HepG2 (cell line): ENCODE measurements around the gene PACS1. TPM values are rescaled to one million over a fixed set of nuclear protein-coding genes. Genes with fewer than 3 reads are reported as not detected.

Experiments
- ATAC-seq: fragments of 200-7000 bp; cut with Tn5 transposase; 3 replicates; pipeline ENCODE4 v1.9.1; 2020; ENCODE audit warnings: mild to moderate bottlenecking, moderate library complexity
- BruUV-seq: library from RNA; stranded (reverse); fragments of 400-500 nt; replicated peaks from 2 replicates; lab custom pipeline; 2021; lab: Mats Ljungman, UMichigan
- CTCF ChIA-PET: fragments of 300-600 bp; formaldehyde crosslinking; extraction: SDS; loops from one replicate; lab custom pipeline; 2021; ENCODE audit warnings: low total read pairs, inconsistent platforms, low intra/inter-chr PET ratio; lab: Yijun Ruan, JAX
- POLR2A ChIA-PET: fragments of 350-600 bp; sonication (Branson Sonifier 250); formaldehyde crosslinking; loops from one replicate; lab custom pipeline; 2020; ENCODE audit warnings: antibody characterized with exemption, inconsistent platforms; lab: Yijun Ruan, JAX
- DNase-seq: peaks from one replicate; pipeline ENCODE4 v3.0.0-alpha.2; 2015; ENCODE audit warnings: low spot score
- FAIRE-seq: peaks from 3 replicates; lab custom pipeline; 2011; peaks lifted over from hg19 to GRCh38; lab: Jason Lieb, UNC
- H2AFZ ChIP-seq: one replicate; pipeline ENCODE4 v1.6.1; 2011; ENCODE audit warnings: low read length, inconsistent platforms
- H3K27ac ChIP-seq: fragments of 300-600 bp; 3 replicates; pipeline ENCODE4 v1.8.0; 2011; ENCODE audit warnings: mixed run types, mild to moderate bottlenecking, mixed read lengths, low read length, inconsistent platforms; ENCODE audit not compliant: insufficient read depth; ENCODE audit errors: extremely low read length
- H3K27me3 ChIP-seq, 2 experiments: fragments of 200-600 bp in 1 of 2; 2 replicates in 1 of 2; 3 replicates in 1 of 2; pipeline versions ENCODE4 v1.6.0 to v1.8.0; 2011; ENCODE audit warnings: low read length in 2 of 2, mild to moderate bottlenecking in 2 of 2, moderate library complexity in 2 of 2, inconsistent platforms in 1 of 2; ENCODE audit not compliant: insufficient read depth in 2 of 2, control insufficient read depth in 1 of 2
- H3K36me3 ChIP-seq, 2 experiments: fragments of 200-600 bp in 1 of 2; replicated peaks in 1 of 2; 2 replicates in 1 of 2; 3 replicates in 1 of 2; pipeline versions ENCODE4 v1.5.1 to v1.8.0; 2011; ENCODE audit warnings: low read length in 2 of 2, inconsistent platforms in 1 of 2; ENCODE audit not compliant: insufficient read depth in 2 of 2, control insufficient read depth in 1 of 2
- H3K4me1 ChIP-seq: 2 replicates; pipeline ENCODE4 v1.5.1; 2012; ENCODE audit warnings: low read length, inconsistent platforms; ENCODE audit not compliant: insufficient read depth
- H3K4me2 ChIP-seq: 2 replicates; pipeline ENCODE4 v1.6.0; 2011; ENCODE audit warnings: low read depth, low read length, inconsistent platforms
- H3K4me3 ChIP-seq, 3 experiments: fragments of 200-600 bp in 1 of 3; sonication (generic), shearing (Covaris generic) in 1 of 3; replicated peaks in 1 of 3; 2 replicates each; pipeline ENCODE4 v1.5.1; 2011 to 2016; ENCODE audit warnings: low read length in 3 of 3, inconsistent platforms in 2 of 3, low read depth in 2 of 3, mild to moderate bottlenecking in 2 of 3, control low read depth in 1 of 3, mixed read lengths in 1 of 3; ENCODE audit not compliant: insufficient read depth in 1 of 3
- H3K79me2 ChIP-seq: one replicate; pipeline ENCODE4 v1.6.1; 2011; ENCODE audit warnings: low read length, inconsistent platforms; ENCODE audit not compliant: insufficient read depth
- H3K9ac ChIP-seq: 2 replicates; pipeline ENCODE4 v1.6.0; 2011; ENCODE audit warnings: mild to moderate bottlenecking, low read depth, low read length, inconsistent platforms; ENCODE audit not compliant: insufficient read depth
- H3K9me3 ChIP-seq: 2 replicates; pipeline ENCODE4 v1.5.1; 2012; ENCODE audit warnings: mild to moderate bottlenecking, low read length
- H4K20me1 ChIP-seq: 2 replicates; pipeline ENCODE4 v1.6.0; 2011; ENCODE audit warnings: inconsistent platforms, mild to moderate bottlenecking, low read length, moderate library complexity; ENCODE audit not compliant: insufficient read depth
- AHDC1 ChIP-seq: sonication (generic); formaldehyde crosslinking; IDR thresholded peaks from 2 replicates; pipeline ENCODE4 v1.5.1; 2020; ENCODE audit warnings: mild to moderate bottlenecking, missing genetic modification reagents, borderline replicate concordance
- AHR ChIP-seq: IDR thresholded peaks from 2 replicates; pipeline ENCODE4 v1.6.1; 2018; ENCODE audit warnings: missing genetic modification reagents, missing compliant biosample characterization
- BRD4 ChIP-seq: sonication (generic); formaldehyde crosslinking; IDR thresholded peaks from 2 replicates; pipeline ENCODE4 v1.4.0; 2020; ENCODE audit warnings: missing genetic modification reagents
- CREB1 ChIP-seq, 2 experiments: fragments of 450-650 bp in 1 of 2; IDR thresholded peaks; 2 replicates each; pipeline ENCODE4 v1.6.1; 2016 to 2017; ENCODE audit warnings: control low read depth in 1 of 2, mild to moderate bottlenecking in 1 of 2, missing compliant biosample characterization in 1 of 2, missing genetic modification characterization in 1 of 2
- ERF ChIP-seq: IDR thresholded peaks from 2 replicates; pipeline ENCODE4 v1.6.1; 2018; ENCODE audit warnings: missing biosample characterization, missing genetic modification reagents
- FUBP1 ChIP-seq: sonication (generic); formaldehyde crosslinking; IDR thresholded peaks from 2 replicates; pipeline ENCODE4 v1.5.1; 2020; ENCODE audit warnings: missing genetic modification reagents, mild to moderate bottlenecking, borderline replicate concordance
- KDM2A ChIP-seq: sonication (generic); formaldehyde crosslinking; IDR thresholded peaks from 2 replicates; pipeline ENCODE4 v1.4.0; 2020; ENCODE audit warnings: low read depth, missing genetic modification reagents, borderline replicate concordance
- LCORL ChIP-seq, 2 experiments: fragments of 450-650 bp in 1 of 2; sonication (generic) in 1 of 2; formaldehyde crosslinking in 1 of 2; IDR thresholded peaks; 2 replicates each; pipeline versions ENCODE4 v1.5.0 to v1.6.1; 2017 to 2020; ENCODE audit warnings: antibody characterized with exemption in 1 of 2, missing genetic modification reagents in 1 of 2
- PHF21A ChIP-seq: sonication (generic); formaldehyde crosslinking; IDR thresholded peaks from 2 replicates; pipeline ENCODE4 v1.5.0; 2020; ENCODE audit warnings: mild to moderate bottlenecking, missing genetic modification reagents
- PHF5A ChIP-seq: IDR thresholded peaks from one replicate; pipeline ENCODE4 v1.6.1; 2018; ENCODE audit warnings: low read depth, missing genetic modification reagents; ENCODE audit not compliant: unreplicated experiment
- PRPF4 ChIP-seq: fragments of 200-400 bp; formaldehyde crosslinking; IDR thresholded peaks from 2 replicates; pipeline ENCODE4 v1.6.1; 2016; ENCODE audit warnings: low read length, low read depth; ENCODE audit not compliant: poor library complexity, severe bottlenecking
- SMAD3 ChIP-seq: sonication (generic); formaldehyde crosslinking; IDR thresholded peaks from 2 replicates; pipeline ENCODE4 v1.4.0; 2020; ENCODE audit warnings: missing genetic modification reagents
- SYNCRIP ChIP-seq: fragments of 200-400 bp; formaldehyde crosslinking; IDR thresholded peaks from 2 replicates; pipeline ENCODE4 v1.6.1; 2018; ENCODE audit warnings: mild to moderate bottlenecking, low read depth, low read length; ENCODE audit not compliant: insufficient read depth
- TP53 ChIP-seq: sonication (generic); formaldehyde crosslinking; conservative IDR thresholded peaks from 2 replicates; pipeline ENCODE4 v1.4.0; 2020; ENCODE audit warnings: missing genetic modification reagents
- ZMAT5 ChIP-seq: sonication (generic); formaldehyde crosslinking; IDR thresholded peaks from 2 replicates; pipeline ENCODE4 v1.5.0; 2020; ENCODE audit warnings: mild to moderate bottlenecking, low read depth, missing genetic modification reagents, borderline replicate concordance
- ZNF224 ChIP-seq: sonication (generic); formaldehyde crosslinking; IDR thresholded peaks from 2 replicates; pipeline ENCODE4 v1.5.0; 2020; ENCODE audit warnings: mild to moderate bottlenecking, missing genetic modification reagents
- ZNF549 ChIP-seq: sonication (generic); formaldehyde crosslinking; IDR thresholded peaks from 2 replicates; pipeline ENCODE4 v1.5.0; 2020; ENCODE audit warnings: missing genetic modification reagents
- ZNF562 ChIP-seq: sonication (generic); formaldehyde crosslinking; IDR thresholded peaks from 2 replicates; pipeline ENCODE4 v1.8.0; 2022; ENCODE audit warnings: missing genetic modification reagents, borderline replicate concordance
- WGBS: methylation state at CpG from one replicate; pipeline ENCODE4 v1.1.6; 2017; ENCODE audit warnings: low lambda C conversion rate; 5-methylcytosine and 5-hydroxymethylcytosine counted together
- in situ Hi-C: cut with HindIII; loops from 2 replicates; pipeline ENCODE4 v1.10.0; 2017; ENCODE audit warnings: low pct_unique_long_range_greater_than_20kb; ENCODE audit not compliant: extremely low pct_ligation_motif_present
- intact Hi-C: fragments of 100-400 bp; cut with micrococcal nuclease; formaldehyde crosslinking; loops from one replicate; pipeline ENCODE4 v1.10.0; 2022; ENCODE audit not compliant: unreplicated experiment
- polyA plus RNA-seq, 8 experiments: library from polyadenylated mRNA; depleted of rRNA in 3 of 8; stranded (reverse) in 7 of 8; unstranded in 1 of 8; fragments of >200 nt; fragmentation: Illumina TruSeq in 4 of 8; extraction: Trizol in 4 of 8; gene quantifications; 2 replicates each; pipeline versions ENCODE4 v1.2.1 to v1.2.3, GENCODE V29; 2011 to 2016; ENCODE audit warnings: low read depth in 4 of 8, missing spikeins in 1 of 8, mixed read lengths in 1 of 8; ENCODE audit not compliant: insufficient read depth in 1 of 8
- total RNA-seq, 5 experiments: library from RNA; depleted of rRNA; stranded (reverse); fragments of >200 nt; fragmentation: Illumina TruSeq; extraction: Trizol; gene quantifications; 2 replicates each; pipeline ENCODE4 v1.2.3, GENCODE V29; 2016; ENCODE audit warnings: low read depth in 1 of 5

Gene PACS1
- total and polyA plus RNA-seq, 2 of the 13 experiments (the other 11 are each of a cell fraction or from before 2014, with no cell fraction given): 7.6 to 8.6 TPM

- no peak for FAIRE-seq
- 97% methylated on average over 2 of the region's 2 CpGs for WGBS
These were observed 108.1 kb downstream of the PACS1 start for GRCh38 chr11:66178183-66178582.

More at GRCh38 chr11:66178183-66178582, 108.1 kb downstream of the PACS1 start:
- Histone ChIP-seq H3K4me3 (no peak overlapping the region), H4K20me1 (no peaks in the 10 kb centered on the region), H3K36me3 (no peaks in the 10 kb centered on the region), H3K4me1 (peaks cover 9% of the 10 kb centered on the region; the same call in 1 of the 2 replicates), H3K27ac (no peak overlapping the region), H3K79me2 (no peaks in the 10 kb centered on the region), H3K9ac (no peak overlapping the region), H3K4me2 (no peak overlapping the region), H2AFZ (no peak overlapping the region), H3K9me3 (no peaks in the 10 kb centered on the region), H3K27me3 (no peaks in the 10 kb centered on the region)
- BruUV-seq: no TSS peak
- in situ Hi-C loops (no loop called here), intact Hi-C loops (no loop called here)
- ATAC-seq (no peak), DNase-seq (no peak)
- TF ChIP-seq BRD4 (CRISPR knock-in tag) (no peak), TP53 (CRISPR knock-in tag) (no peak), LCORL (IDR thresholded peaks at IDR 0.05) (no peak), LCORL (CRISPR knock-in tag; IDR thresholded peaks at IDR 0.05) (no peak), AHR (CRISPR knock-in tag) (no peak), ZNF562 (CRISPR knock-in tag) (no peak), ERF (no peak), PRPF4 (no peak), ZNF549 (CRISPR knock-in tag) (no peak), SYNCRIP (no peak), KDM2A (CRISPR knock-in tag) (no peak), SMAD3 (CRISPR knock-in tag) (no peak), ZNF224 (no peak), PHF5A (CRISPR knock-in tag) (no peak), FUBP1 (CRISPR knock-in tag) (no peak), ZMAT5 (CRISPR knock-in tag) (no peak), CREB1 (IDR thresholded peaks at IDR 0.05) (no peak), CREB1 (CRISPR knock-in tag; IDR thresholded peaks at IDR 0.05) (no peak), AHDC1 (CRISPR knock-in tag) (no peak), PHF21A (CRISPR knock-in tag) (no peak)
- POLR2A ChIA-PET: no interaction called here
- CTCF ChIA-PET: no interaction called here
